CD1c-positive myeloid dendritic cell (primary cell): Measurements from ENCODE around the gene ALG1L2.
"Not testable (repeated sequence)": the region's sequence is repeated elsewhere in the genome, so short reads cannot be mapped to it uniquely, and the experiment has no call there.

Source experiments
- DNase-seq: peaks from one replicate; pipeline ENCODE4 v3.0.0-alpha.2; 2016; ENCODE audit errors: extremely low spot score

ALG1L2 gene

DNA sequence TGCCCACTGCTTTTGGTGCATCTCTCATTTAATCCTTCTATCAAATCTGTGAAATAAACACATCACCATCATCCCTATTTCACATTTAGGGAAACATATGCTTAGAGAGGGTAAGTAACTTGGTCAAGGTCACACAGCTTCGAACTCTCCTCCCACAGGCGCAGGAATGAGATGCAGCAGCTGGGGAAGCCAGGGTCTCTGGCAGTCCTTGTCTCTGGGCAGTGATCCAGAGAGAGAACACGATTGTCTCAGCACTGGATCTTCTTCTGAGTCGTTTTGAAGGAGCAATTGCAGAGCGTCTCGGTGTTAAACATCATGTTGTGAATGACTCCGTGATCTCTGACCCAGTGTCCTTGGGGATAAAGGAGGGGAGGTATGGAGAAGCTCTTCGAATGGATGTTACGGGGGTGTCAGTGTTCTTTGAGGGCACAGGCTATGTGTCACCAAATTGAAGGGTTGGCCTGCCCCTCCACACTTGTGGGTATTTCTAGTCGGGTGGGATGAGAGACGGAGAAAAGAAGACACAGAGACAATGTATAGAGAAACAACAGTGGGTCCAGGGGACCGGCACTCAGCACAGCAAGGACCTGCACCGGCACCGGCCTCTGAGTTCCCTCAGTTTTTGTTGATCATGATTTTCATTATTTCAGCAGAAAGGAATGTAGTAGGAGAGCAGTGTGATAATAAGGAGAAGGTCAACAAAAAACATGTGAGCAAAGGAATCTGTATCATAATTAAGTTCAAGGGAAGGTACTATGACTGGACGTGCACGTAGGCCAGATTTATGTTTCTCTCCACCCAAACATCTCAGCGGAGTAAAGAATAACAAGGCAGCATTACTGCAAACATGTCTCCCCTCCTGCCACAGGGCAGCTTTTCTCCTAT is 41.5 kb downstream of the ALG1L2 start:
- not testable (repeated sequence) for DNase-seq

DNA sequence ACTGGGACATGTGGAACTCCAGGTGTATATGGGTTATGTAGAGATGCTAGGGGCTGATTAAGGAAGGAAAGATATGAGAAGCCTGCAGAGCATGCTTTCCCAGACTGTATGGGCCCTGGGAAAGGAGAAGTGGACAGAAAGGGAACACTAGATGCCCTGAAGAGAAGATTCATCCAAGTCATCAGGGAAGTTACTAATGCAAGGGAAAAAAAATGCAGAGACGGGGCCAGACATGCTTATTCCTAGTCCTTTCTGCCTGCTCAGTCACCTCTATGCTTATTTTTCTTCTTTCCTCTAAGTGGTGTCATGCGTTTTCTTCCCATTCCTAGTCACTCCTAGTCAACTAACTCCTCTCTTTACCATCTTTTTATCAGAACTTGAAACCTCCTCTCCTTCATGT is 43.8 kb downstream of the ALG1L2 start:
- not testable (repeated sequence) for DNase-seq

DNA sequence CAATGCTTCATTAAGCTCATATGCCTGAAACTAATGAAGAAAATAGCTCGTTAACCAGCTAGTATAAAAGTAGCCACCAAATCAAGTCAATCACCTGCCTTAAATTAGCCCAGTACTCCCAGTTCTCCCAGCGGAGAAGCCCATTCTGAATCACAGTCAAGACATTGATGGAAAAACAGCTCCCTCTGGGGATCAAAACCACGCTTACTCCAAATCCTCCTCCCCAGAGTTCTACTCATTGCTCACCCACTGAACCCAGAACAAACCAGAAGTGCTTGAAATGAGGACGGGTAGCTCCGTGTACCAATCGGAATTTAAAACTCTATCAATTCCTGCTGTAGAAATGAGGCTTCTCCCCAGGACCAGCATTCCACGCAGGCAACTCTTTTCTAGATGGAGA is 54.7 kb downstream of the ALG1L2 start:
- not testable (repeated sequence) for DNase-seq

DNA sequence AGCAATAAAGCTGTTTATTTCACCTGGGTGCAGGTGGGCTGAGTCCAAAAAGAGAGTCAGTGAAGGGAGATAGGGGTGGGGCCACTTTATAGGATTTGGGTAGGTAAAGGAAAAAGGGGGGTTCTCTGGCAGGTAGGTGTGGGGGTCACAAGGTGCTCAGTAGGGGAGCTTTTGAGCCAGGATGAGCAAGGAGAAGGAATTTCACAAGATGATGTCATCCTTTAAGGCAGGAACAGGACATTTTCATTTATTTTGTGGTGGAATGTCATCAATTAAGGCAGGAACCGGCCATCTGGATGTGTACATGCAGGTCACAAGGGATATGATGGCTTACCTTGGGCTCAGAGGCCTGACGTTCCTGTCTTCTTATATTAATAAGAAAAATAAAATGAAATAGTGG is 56.1 kb downstream of the ALG1L2 start:
- DNase-seq: not testable (repeated sequence)

DNA sequence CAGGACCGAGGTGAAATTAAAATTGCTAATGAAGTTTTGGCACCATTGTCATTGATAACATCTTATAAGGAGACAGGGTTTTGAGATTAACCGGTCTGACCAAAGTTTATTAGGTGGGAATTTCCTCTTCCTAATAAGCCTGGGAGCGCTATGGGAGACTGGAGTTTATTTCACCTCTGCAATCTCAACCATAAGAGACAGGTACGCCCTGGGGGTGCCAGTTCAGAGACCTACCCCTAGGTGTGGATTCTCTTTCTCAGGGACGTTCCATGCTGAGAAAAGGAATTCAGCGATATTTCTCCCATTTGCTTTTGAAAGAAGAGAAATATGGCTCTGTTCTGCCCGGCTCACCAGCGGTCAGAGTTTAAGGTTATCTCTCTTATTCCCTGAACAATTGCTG is 57.4 kb downstream of the ALG1L2 start:
- not testable (repeated sequence) for DNase-seq

DNA sequence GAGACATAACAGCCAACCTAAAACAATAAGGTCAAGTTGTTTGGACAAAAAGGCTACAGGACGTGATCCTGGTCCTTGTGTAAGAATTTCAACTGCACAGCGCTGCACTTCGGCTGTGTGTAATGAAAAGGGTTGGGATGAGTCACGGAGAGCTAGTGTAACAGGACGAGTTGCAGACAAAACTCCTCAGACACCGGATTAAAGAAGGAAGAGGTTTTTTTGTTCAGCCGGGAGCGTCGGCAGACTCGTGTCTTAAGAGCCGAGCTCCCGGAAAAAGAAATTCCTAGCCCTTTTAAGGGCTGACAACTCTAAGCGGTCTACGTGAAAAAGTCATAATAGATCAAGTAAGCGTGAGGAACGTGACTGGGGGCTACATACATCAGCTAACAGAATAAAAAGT is 59.1 kb downstream of the ALG1L2 start:
- not testable (repeated sequence) for DNase-seq

DNA sequence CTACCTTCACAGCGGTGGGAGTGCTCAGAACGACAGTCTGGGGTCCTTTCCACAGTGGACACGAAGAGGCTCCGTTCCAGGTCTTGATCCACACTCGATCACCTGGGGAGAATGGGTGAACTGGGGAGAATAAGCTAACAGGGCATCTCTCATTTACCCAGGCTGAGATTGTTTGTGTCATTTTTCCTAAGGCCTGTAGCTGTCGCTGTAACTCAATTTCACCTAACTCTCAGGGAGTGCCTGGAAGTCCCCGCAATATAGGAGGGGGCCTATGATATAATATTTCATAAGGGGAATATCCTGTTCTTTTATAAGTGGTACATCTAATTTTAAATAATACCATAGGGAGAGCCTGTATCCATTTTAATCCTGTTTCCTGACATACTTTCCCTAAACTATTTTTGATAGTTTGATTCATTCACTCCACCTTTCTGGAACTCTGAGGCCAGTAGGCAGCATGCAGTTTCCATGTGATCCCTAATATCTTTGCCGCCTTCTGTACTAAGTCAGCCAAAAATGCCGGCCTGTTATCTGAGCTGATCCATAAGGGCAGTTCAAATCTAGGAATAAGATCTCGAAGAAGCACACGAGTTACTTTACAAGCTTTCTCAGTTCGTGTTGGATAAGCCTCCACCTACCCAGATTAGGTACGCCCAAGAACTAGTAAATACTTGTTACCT is 62.2 kb downstream of the ALG1L2 start:
- not testable (repeated sequence) for DNase-seq

DNA sequence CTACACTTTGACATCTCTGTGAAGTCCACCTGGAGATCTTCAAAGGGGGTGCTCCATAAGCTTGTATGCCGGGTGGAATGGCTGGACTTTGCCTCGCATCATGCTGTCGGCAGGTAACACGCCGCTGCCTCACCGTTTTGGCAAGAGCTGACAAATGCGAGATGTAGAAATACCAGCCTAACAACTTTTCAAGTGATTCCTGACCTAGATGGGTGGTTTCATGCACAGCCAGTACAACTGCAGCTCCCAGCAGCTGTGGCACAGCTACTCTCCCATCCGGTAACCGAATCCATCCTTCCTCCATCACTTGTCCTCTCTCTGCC is 62.7 kb downstream of the ALG1L2 start:
- not testable (repeated sequence) for DNase-seq

DNA sequence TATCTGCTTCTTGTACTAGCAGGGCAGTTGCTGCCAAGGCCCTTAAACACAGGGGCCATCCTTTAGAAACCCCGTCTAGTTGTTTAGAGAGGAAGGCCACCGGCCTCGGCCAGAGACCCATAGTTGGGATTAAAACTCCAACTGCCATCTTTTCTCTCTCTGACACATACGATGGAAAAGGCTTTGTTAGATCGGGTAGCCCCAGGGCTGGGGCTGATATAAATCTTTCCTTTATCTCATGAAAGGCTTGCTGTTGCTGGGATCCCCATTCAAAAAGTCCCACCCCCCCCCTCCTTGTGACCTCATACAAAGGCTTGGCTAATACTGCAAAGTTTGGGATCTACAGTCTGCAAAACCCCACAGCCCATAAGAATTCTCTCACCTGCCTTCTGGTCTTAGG is 63.8 kb downstream of the ALG1L2 start:
- not testable (repeated sequence) for DNase-seq

DNA sequence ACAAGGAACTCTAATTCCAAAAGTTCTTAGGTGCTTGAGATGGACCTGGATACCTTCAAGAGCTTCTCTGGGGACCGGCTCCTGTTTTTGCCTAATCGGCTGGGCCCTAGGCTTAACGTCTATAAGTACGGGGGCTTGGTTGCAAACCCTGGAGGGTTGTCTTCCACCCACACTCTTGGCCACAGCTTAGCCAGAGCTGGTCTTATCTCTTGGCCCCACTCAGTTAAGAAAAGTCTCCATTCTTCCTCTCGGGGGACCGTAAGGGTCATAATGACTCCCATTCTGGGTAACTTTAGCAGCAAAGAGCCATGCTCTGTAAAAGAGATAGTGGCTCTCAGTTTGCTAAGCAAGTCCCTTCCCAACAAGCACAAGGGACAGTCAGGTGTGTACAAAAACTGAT is 64.8 kb downstream of the ALG1L2 start:
- not testable (repeated sequence) for DNase-seq
